Keratinocyte (primary cell): ENCODE results near the gene RNPEPL1. TPM values are rescaled to one million over a fixed set of nuclear protein-coding genes. Genes with fewer than 3 reads are reported as not detected.

ENCODE experiments used
- DNase-seq: peaks from one replicate; pipeline ENCODE4 v3.0.0-alpha.2; 2011; ENCODE audit warnings: low read depth, missing footprints, low spot score
- FAIRE-seq: peaks from 2 replicates; lab custom pipeline; 2011; peaks lifted over from hg19 to GRCh38; lab: Jason Lieb, UNC
- H2AFZ ChIP-seq: 2 replicates; pipeline ENCODE4 v1.6.0; 2012; ENCODE audit warnings: low read length, control low read depth, inconsistent platforms; ENCODE audit not compliant: control insufficient read depth
- H3K27ac ChIP-seq: 2 replicates; pipeline ENCODE4 v1.5.1; 2011; ENCODE audit warnings: low read length; ENCODE audit not compliant: control insufficient read depth, insufficient read depth
- H3K27me3 ChIP-seq: 3 replicates; pipeline ENCODE4 v1.6.0; 2011; ENCODE audit warnings: low read length; ENCODE audit not compliant: control insufficient read depth, insufficient read depth; ENCODE audit errors: extremely low read depth
- H3K36me3 ChIP-seq, 2 experiments: 2 replicates in 1 of 2; 3 replicates in 1 of 2; pipeline ENCODE4 v1.5.1; 2011; ENCODE audit warnings: low read length in 2 of 2, mild to moderate bottlenecking in 1 of 2; ENCODE audit not compliant: control insufficient read depth in 2 of 2, insufficient read depth in 2 of 2; ENCODE audit errors: extremely low read depth in 1 of 2
- H3K4me1 ChIP-seq: 3 replicates; pipeline ENCODE4 v1.5.1; 2011; ENCODE audit warnings: low read length; ENCODE audit not compliant: control insufficient read depth, insufficient read depth; ENCODE audit errors: extremely low read depth
- H3K4me2 ChIP-seq: 3 replicates; pipeline ENCODE4 v1.6.0; 2011; ENCODE audit warnings: low read depth, low read length; ENCODE audit not compliant: control insufficient read depth, insufficient read depth; ENCODE audit errors: extremely low read depth
- H3K4me3 ChIP-seq, 3 experiments: fragments of 200-600 bp in 1 of 3; sonication (generic) in 1 of 3; 2 replicates in 2 of 3; 3 replicates in 1 of 3; pipeline ENCODE4 v1.5.1; 2011 to 2016; ENCODE audit warnings: low read length in 3 of 3, mild to moderate bottlenecking in 3 of 3, control low read depth in 2 of 3, inconsistent platforms in 1 of 3, low read depth in 1 of 3, mixed read lengths in 1 of 3, mixed run types in 1 of 3, moderate library complexity in 1 of 3; ENCODE audit not compliant: control insufficient read depth in 2 of 3, insufficient read depth in 2 of 3; ENCODE audit errors: extremely low read depth in 1 of 3
- H3K79me2 ChIP-seq: 2 replicates; pipeline ENCODE4 v1.6.0; 2012; ENCODE audit warnings: low read length; ENCODE audit not compliant: control insufficient read depth, insufficient read depth
- H3K9ac ChIP-seq: 3 replicates; pipeline ENCODE4 v1.6.0; 2011; ENCODE audit warnings: low read length; ENCODE audit not compliant: control insufficient read depth, insufficient read depth; ENCODE audit errors: extremely low read depth
- H3K9me1 ChIP-seq: 3 replicates; pipeline ENCODE4 v1.6.0; 2011; ENCODE audit warnings: low read length; ENCODE audit not compliant: control insufficient read depth, insufficient read depth; ENCODE audit errors: extremely low read depth
- H3K9me3 ChIP-seq: 2 replicates; pipeline ENCODE4 v1.5.1; 2012; ENCODE audit warnings: low read depth, low read length; ENCODE audit not compliant: control insufficient read depth
- H4K20me1 ChIP-seq: 3 replicates; pipeline ENCODE4 v1.6.0; 2011; ENCODE audit warnings: low read length; ENCODE audit not compliant: control insufficient read depth, insufficient read depth; ENCODE audit errors: extremely low read depth
- CTCF ChIP-seq, 3 experiments: IDR thresholded peaks in 1 of 3; conservative IDR thresholded peaks in 1 of 3; optimal IDR thresholded peaks in 1 of 3; 2 replicates in 2 of 3; 3 replicates in 1 of 3; pipeline versions ENCODE3 to v1.5.1; 2011; ENCODE audit warnings: low read length in 3 of 3, mild to moderate bottlenecking in 3 of 3, moderate library complexity in 2 of 3, control low read depth in 1 of 3, inconsistent platforms in 1 of 3; ENCODE audit not compliant: insufficient read depth in 2 of 3; ENCODE audit errors: extremely low read depth in 1 of 3
- EZH2 ChIP-seq: IDR thresholded peaks from one replicate; pipeline ENCODE4 v1.6.1; 2012; ENCODE audit warnings: inconsistent platforms, mild to moderate bottlenecking, low read length, moderate library complexity
- dilution Hi-C: fragments of 300-500 bp; cut with MboI; formaldehyde crosslinking; loops from one replicate; pipeline ENCODE4 v1.7.0; 2020; ENCODE audit warnings: low sequenced_read_pairs; ENCODE audit not compliant: extremely low pct_ligation_motif_present
- polyA plus RNA-seq, 5 experiments: library from polyadenylated mRNA; depleted of rRNA in 3 of 5; stranded (reverse) in 3 of 5; stranded (forward) in 1 of 5; unstranded in 1 of 5; fragments of >200 nt; gene quantifications; 1 replicate in 1 of 5; 2 replicates in 3 of 5; 3 replicates in 1 of 5; pipeline versions ENCODE4 v1.2.1 to v1.2.3, GENCODE V29; 2011 to 2012; ENCODE audit warnings: missing spikeins in 2 of 5, low read depth in 1 of 5, low replicate concordance in 1 of 5

The RNPEPL1 gene
- polyA plus RNA-seq, 1 donor (not counting 4 experiments of a cell fraction or from before 2014, with no cell fraction given) = 3.7 TPM

- H3K27me3 ChIP-seq = no peaks in the 10 kb centered on the region
- H3K27ac ChIP-seq = no peak overlapping the region
- H3K4me3 ChIP-seq = no peak overlapping the region
- TF ChIP-seq CTCF (optimal IDR thresholded peaks at IDR 0.05 in 1 of 3, IDR thresholded peaks at IDR 0.05 in 1 of 3, conservative IDR thresholded peaks at IDR 0.05 in 1 of 3; ENCODE audit: extremely low read depth in 1 of 3, insufficient read depth in 2 of 3, low read length in 3 of 3) (no peak), EZH2 (no peak)
- H3K4me1 ChIP-seq = no peaks in the 10 kb centered on the region
- DNase-seq = no peak
- no peak overlapping the region for H3K9ac ChIP-seq
- FAIRE-seq = no peak
- no peaks in the 10 kb centered on the region for H4K20me1 ChIP-seq
- no peaks in the 10 kb centered on the region for H3K36me3 ChIP-seq
- H3K79me2 ChIP-seq = no peaks in the 10 kb centered on the region
- no peaks in the 10 kb centered on the region for H3K9me3 ChIP-seq
- no peak overlapping the region for H2AFZ ChIP-seq
- dilution Hi-C loops = no loop called here
- H3K9me1 ChIP-seq = no peaks in the 10 kb centered on the region
- no peak overlapping the region for H3K4me2 ChIP-seq
These were observed 53.8 kb downstream of the RNPEPL1 start for GRCh38 chr2:240622060-240622411.

DNA sequence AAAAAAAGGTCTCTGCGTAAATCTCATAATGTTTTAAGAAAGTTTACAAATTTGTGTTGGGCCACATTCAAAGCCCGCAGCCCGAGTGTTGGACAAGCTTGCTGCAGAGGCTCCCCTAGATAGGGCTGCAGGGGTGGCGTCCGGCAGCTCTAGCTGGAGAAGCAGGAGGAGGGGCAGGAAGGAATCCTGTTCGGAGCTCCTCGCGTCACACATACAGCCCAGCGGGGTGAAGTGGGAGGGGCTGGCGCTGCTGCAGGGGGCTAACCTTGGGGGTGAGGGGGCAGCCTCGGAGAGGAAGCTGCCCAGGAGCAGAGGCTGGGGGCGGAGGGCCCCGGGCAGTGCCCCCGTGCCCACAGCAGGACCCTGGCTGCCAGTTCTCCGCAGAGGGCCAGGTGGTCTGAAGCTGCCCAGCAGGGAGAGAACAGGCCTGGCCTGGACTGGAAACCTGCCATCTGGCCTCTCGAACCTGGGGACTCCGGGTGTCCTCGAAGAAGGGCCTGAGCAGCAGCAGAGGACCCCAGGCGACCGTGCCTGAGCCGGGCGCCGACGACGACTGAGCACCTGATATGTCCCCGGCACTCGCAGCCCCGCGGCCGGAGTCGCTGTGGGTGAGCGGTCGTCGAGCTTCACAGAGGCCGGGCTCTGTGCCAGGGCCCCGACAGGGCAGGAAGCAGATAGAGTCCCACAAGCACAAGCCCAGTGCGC lies 54.4 kb downstream of the RNPEPL1 start:
- FAIRE-seq = no peak
- dilution Hi-C loops = no loop called here
- H3K9ac ChIP-seq = no peak overlapping the region

More for the DNA sequence above, 54.4 kb downstream of the RNPEPL1 start:
- Histone ChIP-seq H3K27ac (no peak overlapping the region), H2AFZ (no peak overlapping the region), H3K9me1 (no peaks in the 10 kb centered on the region), H3K27me3 (no peaks in the 10 kb centered on the region), H4K20me1 (no peaks in the 10 kb centered on the region), H3K36me3 (no peaks in the 10 kb centered on the region), H3K4me3 (no peak overlapping the region), H3K79me2 (no peaks in the 10 kb centered on the region), H3K9me3 (no peaks in the 10 kb centered on the region), H3K4me1 (no peaks in the 10 kb centered on the region), H3K4me2 (no peak overlapping the region)
- no peak for DNase-seq
- TF ChIP-seq CTCF (optimal IDR thresholded peaks at IDR 0.05 in 1 of 3, IDR thresholded peaks at IDR 0.05 in 1 of 3, conservative IDR thresholded peaks at IDR 0.05 in 1 of 3; ENCODE audit: extremely low read depth in 1 of 3, insufficient read depth in 2 of 3, low read length in 3 of 3) (no peak), EZH2 (no peak)
